NCI-H1092 treated with DMSO at 0.1 percent for 48 hours (cell line): ENCODE measurements around the gene EPN3.

Experiments used
- DNase-seq: peaks from one replicate; lab custom pipeline; 2025; lab: John Stamatoyannopoulos, UW

The EPN3 gene

DNA sequence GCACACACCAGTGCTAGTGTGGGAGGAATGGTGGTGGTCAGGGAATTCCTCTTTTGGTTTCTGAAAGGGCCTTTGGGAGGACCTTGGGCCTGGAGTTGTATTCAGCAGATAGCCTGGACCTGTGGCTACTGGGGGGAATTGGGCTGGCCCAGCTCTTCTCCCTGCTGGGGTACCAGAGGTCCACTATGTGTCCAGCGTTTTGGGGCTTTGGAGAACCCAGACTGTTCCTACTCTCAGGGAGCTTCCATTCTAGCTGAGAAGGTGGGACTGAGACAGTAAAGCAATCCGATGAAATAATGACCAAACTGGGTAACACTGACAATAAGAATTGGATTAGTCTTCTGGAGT is 2.4 kb downstream of the EPN3 start:
- DNase-seq: no peak

DNA sequence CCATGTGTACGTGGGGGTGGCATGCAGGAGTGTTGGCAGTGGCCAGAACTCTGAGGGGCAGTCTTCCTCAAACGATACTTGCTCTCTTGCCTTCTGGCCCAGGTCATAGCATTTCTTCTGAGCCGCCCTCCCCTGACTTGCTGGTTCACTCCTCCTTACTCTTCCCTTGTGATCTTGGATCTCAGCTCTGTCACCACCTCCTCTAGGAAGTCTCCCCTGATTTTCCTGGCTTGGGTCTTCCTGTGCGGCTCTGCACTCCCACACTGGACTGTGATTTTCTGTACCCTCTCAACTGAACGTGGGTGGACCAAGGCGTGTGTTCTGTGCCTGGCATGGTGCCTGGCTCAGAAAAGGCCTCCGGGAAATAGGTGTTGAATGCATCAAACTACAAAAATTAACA is 2.9 kb downstream of the EPN3 start:
- no peak for DNase-seq

DNA sequence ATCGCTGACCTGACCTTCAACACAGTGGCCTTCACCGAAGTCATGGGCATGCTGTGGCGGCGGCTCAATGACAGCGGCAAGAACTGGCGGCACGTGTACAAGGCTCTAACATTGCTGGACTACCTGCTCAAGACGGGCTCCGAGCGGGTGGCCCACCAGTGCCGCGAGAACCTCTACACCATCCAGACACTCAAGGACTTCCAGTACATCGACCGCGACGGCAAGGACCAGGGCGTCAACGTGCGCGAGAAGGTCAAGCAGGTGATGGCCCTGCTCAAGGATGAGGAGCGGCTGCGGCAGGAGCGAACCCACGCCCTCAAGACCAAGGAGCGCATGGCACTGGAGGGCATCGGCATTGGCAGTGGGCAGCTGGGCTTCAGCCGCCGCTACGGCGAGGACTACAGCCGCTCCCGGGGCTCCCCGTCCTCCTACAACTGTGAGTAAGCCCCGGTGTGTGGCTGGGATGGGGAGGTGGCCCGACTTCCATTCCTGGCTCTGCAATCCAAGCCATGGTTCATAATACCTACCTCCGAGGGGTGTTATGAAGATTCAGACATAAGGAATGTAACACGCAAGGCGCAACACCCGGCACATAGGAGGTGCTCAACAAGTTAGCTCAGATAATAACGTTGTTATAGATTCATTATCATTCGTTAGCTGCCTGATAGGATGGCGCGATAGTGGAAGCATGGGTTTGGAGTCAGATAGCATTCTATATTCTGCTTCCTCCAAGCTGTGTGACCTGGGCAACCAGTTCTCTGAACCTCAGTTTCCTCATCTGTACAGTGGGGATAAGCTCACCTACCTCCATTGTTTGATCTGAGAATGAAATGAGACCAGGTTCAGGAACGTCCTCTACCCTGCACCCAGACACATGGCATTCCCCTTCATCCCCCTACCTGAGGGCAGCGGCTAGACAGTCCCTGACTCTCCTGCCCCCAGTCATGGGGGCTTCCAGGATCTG is 4.4 kb downstream of the EPN3 start:
- DNase-seq: no peak

DNA sequence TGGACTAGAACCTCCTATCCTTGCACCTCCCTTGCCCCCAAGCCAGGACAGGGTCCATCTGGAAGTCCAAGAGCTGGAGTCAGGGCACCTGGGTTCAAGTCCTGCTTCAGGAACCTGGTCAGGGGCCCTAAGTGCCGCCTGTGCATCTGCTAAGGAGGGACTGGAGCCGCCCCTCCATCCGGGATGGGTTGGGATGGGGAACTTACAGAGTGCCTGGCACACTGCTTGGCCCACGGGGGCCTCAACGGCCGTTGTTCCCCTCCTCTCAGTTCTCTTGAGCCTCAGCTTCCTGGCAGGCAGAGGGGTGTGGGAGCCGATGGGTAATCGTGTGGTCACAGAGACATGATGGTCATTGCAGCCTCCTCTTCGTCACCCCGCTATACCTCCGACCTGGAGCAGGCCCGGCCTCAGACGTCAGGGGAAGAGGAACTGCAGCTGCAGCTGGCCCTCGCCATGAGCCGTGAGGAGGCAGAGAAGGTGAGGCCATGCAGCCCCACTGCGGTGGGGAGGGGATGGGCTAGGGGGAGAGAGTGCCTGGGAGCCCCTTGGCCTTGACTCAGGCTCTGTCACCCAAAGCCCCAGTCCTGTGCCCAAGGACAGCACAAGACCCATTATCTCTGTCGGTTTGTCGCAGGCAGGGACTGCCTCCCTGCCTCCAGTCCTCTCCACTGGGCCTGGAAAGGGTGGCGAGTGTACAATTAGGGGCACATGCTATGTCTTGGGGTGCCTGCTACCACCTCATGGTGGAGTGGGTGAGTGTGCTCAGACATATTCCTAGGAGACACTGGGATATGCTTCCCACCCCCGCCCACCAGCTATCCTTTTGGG is 5.4 kb downstream of the EPN3 start:
- no peak for DNase-seq

DNA sequence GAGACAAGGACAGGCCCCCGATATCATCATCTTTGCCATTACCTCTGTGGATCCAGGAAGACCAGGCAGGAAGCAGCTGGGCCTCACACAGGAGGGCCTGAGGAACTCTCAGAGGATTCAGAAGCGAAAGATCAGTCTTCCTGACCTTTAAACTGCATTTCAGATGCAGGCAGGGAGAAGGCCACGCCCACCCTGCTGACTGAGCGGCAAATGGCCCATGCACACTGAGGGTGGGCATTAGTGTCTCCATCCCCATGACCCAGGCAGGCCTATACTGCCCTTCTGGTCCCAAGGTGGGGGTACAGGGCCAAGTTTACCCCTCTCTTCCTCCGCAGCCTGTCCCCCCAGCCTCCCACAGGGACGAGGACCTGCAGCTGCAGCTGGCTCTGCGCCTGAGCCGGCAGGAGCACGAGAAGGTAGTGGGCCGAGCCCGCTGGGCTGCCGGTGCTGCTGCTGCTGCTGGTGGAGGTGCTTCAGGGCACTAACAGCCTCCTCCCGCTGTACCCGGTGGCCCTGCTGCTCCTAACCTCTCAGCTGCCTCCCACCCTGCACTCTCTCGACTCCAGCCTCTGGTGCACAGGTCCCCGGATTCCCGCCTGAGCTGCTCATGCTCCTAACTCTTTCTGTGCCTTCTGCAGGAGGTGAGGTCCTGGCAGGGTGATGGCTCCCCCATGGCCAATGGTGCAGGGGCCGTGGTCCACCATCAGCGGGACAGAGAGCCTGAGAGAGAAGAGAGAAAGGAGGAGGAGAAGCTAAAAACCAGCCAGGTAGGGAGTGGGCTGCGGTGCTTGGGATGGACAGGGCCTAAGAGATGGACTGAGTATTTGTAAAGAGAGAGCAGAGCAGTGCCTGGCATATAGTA is 6.2 kb downstream of the EPN3 start:
- DNase-seq: no peak

DNA sequence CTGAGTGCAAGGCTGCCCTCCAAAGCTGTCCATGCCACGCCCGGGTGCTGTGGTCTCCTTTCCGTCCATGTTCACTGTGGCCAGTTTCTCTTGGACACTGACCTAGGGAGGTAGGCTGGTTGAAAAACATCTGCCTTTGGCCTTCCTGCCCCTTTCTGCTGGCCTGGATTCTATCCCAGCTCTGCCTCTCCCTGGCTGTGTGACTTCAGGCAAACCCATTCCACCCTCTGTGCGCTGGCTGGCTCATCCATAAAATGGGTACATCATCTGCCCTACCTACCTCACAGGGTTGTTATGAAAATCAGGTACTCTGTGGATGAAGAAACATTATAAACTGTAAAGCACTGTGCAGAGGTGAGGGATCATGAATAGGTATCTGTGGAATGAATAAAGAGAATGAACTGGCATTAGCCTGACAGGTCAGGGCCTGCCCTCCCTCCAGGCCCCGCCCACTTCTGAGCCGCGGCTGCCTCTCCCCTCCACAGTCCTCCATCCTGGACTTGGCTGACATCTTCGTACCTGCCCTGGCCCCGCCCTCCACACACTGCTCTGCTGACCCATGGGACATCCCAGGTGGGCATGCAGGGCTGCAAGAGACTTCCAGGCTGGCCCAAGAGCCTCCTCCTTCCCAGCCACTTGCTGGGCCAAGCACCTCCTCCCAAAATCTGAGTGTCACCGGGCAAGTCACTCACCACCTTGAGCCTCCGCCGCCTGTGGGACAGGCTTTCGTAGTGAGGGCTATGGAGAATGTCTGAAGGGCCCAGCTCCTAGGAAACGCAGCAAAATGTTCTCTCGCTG is 7.4 kb downstream of the EPN3 start:
- no peak for DNase-seq

GRCh38 chr17:50540560-50541401 is 8.2 kb downstream of the EPN3 start:
- no peak for DNase-seq

DNA sequence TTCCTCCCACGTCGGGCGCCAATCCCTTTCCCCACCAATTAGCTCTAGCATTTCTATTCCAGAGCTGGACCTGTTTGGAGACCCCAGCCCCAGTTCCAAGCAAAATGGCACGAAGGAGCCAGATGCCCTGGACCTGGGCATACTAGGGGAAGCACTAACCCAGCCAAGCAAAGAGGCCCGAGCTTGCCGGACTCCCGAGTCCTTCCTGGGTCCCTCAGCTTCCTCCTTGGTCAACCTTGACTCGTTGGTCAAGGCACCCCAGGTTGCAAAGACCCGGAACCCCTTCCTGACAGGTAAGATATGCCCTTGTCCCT is 8.8 kb downstream of the EPN3 start:
- no peak for DNase-seq

GRCh38 chr17:50541716-50542688 is 9.5 kb downstream of the EPN3 start:
- peak; percentile 61 for DNase-seq

DNA sequence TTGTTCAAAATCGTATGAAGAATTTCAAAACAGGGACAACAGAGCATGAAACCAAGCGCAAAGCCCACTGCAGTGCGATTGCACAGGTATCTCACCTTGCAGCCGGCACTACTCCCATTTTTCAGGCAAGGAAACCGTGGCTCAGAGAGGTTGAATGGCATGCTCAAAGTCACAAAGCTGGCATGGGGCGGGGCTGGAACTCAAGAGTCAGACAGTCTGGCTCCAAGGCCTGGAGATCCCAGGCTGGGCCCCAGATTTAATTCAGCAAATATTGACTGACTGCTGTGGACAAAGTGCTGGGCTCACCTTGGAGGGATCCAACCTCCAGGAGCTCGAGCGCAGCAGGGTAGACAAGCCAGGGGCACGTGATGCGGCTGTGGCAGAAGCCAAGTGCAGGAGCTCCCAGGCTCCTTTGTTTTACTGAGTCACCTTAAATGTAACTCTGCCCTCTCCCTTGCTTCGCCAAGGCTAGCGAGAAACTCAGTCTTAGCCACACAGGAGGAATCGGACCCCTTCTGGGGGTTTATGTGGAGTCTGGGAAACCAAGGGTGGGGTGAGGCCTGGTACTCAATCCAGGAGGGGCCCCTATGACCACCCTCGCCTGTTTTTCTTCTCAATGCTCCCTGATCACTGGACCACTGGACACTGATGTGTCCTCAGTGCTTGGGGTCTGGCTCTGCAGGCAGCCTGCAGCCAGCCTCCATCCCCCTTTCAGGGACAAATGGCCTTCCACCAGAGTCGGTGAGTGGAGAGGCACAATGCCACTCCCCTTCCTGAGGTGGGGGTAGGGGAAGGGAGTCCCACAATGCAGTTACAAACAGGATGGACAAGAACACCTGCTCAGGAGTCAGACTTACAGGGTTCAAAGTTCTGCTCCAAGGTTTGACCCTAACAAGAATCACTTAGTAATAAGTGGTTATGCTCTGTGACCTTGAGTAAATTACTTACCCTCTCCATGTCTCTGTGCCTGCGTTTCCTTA is 10.6 kb downstream of the EPN3 start:
- DNase-seq: no peak

- DNase-seq: no peak
Observed at GRCh38 chr17:50544516-50544915, 12.0 kb downstream of the EPN3 start.

- DNase-seq: no peak
Observed at GRCh38 chr17:50545311-50545710, 12.8 kb downstream of the EPN3 start.

- no peak for DNase-seq
Observed at GRCh38 chr17:50546701-50547034, 14.1 kb downstream of the EPN3 start.

GRCh38 chr17:50547035-50547735 is 14.7 kb downstream of the EPN3 start, which contains the start of gene SPATA20:
SPATA20 (plus strand) TSS chr17:50547174; CDS start chr17:50547209, 35 bp downstream.
- DNase-seq: peak; percentile 80

DNA sequence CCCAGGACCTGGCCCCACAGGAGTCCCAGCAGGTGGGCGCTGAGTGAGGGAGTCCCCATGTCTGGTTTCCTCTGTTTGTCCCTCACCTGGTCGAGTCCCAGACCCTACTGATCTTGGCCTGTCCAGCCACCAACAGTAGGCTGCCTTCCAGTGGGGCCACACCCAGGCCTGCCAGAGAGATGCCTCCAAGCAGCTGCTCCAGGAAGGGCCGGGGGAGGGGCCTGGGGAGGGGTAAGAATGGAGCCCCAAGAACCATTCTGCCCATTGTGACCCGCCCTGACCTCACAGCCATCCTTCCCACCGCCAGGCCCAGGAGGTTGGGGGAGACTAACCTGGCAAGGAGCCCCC is 15.2 kb downstream of the EPN3 start:
- DNase-seq: no peak

DNA sequence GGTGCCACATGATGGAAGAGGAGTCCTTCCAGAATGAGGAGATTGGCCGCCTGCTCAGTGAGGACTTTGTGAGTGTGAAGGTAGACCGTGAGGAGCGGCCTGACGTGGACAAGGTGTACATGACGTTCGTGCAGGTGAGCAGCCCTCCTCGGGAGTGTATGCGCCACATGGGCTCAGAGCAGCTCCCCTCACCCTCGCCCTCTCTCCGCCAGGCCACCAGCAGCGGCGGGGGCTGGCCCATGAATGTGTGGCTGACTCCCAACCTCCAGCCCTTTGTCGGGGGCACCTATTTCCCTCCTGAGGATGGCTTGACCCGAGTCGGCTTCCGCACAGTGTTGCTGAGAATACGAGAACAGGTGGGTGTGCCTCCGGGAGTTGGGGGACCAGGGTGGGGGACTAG is 16.3 kb downstream of the EPN3 start:
- DNase-seq: no peak

GRCh38 chr17:50549256-50549941 is 16.9 kb downstream of the EPN3 start:
- no peak for DNase-seq
